Fibroblast of villous mesenchyme (primary cell): Measurements from ENCODE around the gene SYT17. TPM values are rescaled to one million over a fixed set of nuclear protein-coding genes. Genes with fewer than 3 reads are reported as not detected.

ENCODE experiments used
- DNase-seq: peaks from one replicate; pipeline ENCODE4 v3.0.0-alpha.2; 2010; ENCODE audit warnings: low read depth
- H3K4me3 ChIP-seq: 2 replicates; pipeline ENCODE4 v1.5.1; 2011; ENCODE audit warnings: low read depth, mild to moderate bottlenecking, low read length
- CTCF ChIP-seq: IDR thresholded peaks from 2 replicates; pipeline ENCODE4 v1.5.1; 2012; ENCODE audit warnings: low read depth, mild to moderate bottlenecking, low read length; ENCODE audit not compliant: insufficient read depth
- total RNA-seq: library from RNA; depleted of rRNA; stranded (reverse); fragments of >200 nt; gene quantifications from 2 replicates; pipeline ENCODE4 v1.2.3, GENCODE V29; 2012

The SYT17 gene
- total RNA-seq, 1 donor: under 0.01 TPM

DNA sequence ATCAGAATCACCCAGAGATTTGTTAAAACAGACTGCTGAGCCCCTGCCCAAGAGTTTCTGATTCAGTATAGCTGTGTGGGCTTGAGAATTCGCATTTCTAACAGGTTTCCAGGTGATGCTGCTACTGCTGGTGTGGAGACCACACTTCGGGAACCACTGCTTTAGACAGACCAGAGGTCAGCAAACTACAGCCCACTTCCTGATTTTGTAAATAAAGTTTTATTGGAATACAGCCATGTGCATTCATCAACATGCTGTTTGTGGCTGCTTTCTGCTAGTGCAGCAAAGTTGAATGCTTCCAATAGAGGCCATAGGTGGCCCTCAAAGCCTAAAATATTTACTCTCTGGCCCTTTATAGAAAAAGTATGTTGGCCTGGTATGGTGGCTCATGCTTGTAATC, 84.9 kb downstream of the SYT17 start:
- no peak overlapping the region for H3K4me3 ChIP-seq
- no peak for DNase-seq
- TF ChIP-seq CTCF: no peak

- TF ChIP-seq CTCF: no peak
- no peak for DNase-seq
- H3K4me3 ChIP-seq: no peak overlapping the region
Measured at GRCh38 chr16:19254611-19255010, 86.6 kb downstream of the SYT17 start.

GRCh38 chr16:19264123-19264673, 96.2 kb downstream of the SYT17 start:
- no peak for DNase-seq
- TF ChIP-seq CTCF: no peak
- no peak overlapping the region for H3K4me3 ChIP-seq

DNA sequence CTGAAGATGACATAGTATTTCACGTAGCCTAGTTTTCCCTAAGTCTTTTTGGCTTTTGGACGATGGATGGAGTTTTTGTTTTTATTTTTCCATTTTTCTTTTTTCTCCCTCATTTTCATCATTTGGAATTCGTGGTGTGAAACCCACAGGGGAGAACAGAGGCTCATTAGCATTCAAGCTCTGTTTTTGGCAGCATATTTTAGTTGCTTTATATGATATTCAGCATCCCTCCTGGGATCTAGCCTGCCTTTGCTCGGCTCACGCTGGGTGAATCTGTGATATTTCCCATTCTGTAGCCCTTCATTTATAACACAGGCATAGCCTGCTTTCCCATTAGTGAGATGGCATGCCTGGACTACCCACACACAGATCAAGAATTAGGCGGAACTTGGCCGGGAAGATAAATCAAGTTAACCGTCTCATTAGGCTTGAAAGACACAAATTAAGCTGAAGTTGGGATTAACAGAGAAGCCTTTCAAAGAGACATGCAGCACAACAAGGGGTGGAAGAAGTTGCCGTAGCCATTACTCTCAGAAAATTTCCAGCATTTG, 97.4 kb downstream of the SYT17 start:
- no peak overlapping the region for H3K4me3 ChIP-seq
- TF ChIP-seq CTCF: no peak
- DNase-seq: no peak

DNA sequence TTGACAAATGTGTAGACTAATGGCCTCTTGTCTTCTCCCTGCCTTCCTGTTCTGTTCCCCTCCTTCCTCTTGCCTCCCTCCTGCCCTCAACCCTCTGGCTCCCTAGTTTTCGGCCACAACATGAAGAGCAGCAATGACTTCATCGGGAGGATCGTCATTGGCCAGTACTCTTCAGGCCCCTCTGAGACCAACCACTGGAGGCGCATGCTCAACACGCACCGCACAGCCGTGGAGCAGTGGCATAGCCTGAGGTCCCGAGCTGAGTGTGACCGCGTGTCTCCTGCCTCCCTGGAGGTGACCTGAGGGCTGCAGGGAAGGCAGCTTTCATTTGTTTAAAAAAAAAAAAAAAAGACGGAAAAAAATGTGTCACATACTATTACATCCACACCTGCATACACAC, 98.7 kb downstream of the SYT17 start:
- H3K4me3 ChIP-seq: no peak overlapping the region
- no peak for DNase-seq
- no peak for TF ChIP-seq CTCF

GRCh38 chr16:19269098-19269497, 101.1 kb downstream of the SYT17 start:
- TF ChIP-seq CTCF: no peak
- no peak overlapping the region for H3K4me3 ChIP-seq
- no peak for DNase-seq
